Measurements from ENCODE around the gene CACNA1S. TPM values are rescaled to one million over a fixed set of nuclear protein-coding genes. Genes with fewer than 3 reads are reported as not detected.
A peak's percentile ranks its signal among the peaks of the same experiment; 100 is the strongest.

Gene CACNA1S
- total RNA-seq, 1 experiment from 2014 or later = 0.02 TPM

- DNase-seq (ENCODE audit: low spot score) (peak; percentile 77), ATAC-seq (peak; percentile 74)
- Mint-ChIP-seq H3K4me1 (peaks cover 10% of the 10 kb centered on the region), H3K27me3 (ENCODE audit: low read depth) (peaks cover 53% of the 10 kb centered on the region), H3K36me3 (no peaks in the 10 kb centered on the region), H3K27ac (no peak overlapping the region), H3K4me3 (no peak overlapping the region), H3K9me3 (no peaks in the 10 kb centered on the region)
- no peak for TF ChIP-seq PREB (CRISPR knock-in tag; IDR thresholded peaks at IDR 0.05; ENCODE audit: borderline replicate concordance)
- no peak for TF ChIP-seq GTF2I (CRISPR knock-in tag; conservative IDR thresholded peaks at IDR 0.05)
- peak; percentile 71 for TF ChIP-seq CTCF (IDR thresholded peaks at IDR 0.05)
- 0 out of 2 replicates have a peak, but pooled peaks have one; percentile 49 for TF ChIP-seq HMGXB4 (CRISPR knock-in tag; IDR thresholded peaks at IDR 0.05)
- TF ChIP-seq NFYB (CRISPR knock-in tag; conservative IDR thresholded peaks at IDR 0.05; ENCODE audit: low read depth) = no peak
- TF ChIP-seq MAX (CRISPR knock-in tag; IDR thresholded peaks at IDR 0.05) = no peak
- no peak for TF ChIP-seq NFATC4 (CRISPR knock-in tag; IDR thresholded peaks at IDR 0.05)
- no peak for TF ChIP-seq GABPB1 (CRISPR knock-in tag; IDR thresholded peaks at IDR 0.05)
- no peak for TF ChIP-seq ZNF138 (CRISPR knock-in tag; conservative IDR thresholded peaks at IDR 0.05)
- CTCF ChIA-PET = interaction anchor here (0.6 to 2.5 kb wide), 72 partner anchors 8 to 561 kb away, joined by 3 to 76 read pairs (median 6); partner anchors contain the start of genes ASCL5, KIF14, KIF21B and TMEM9
- POLR2A ChIA-PET = interaction anchor here (1.1 kb wide), 1 partner anchor 35 kb away, joined by 4 read pairs; the partner anchor contains the start of gene TMEM9
Observed at GRCh38 chr1:201119206-201120197, 7.3 kb upstream of the CACNA1S start.

- no peak for DNase-seq (ENCODE audit: low spot score)
- Mint-ChIP-seq H3K4me1 (peaks cover 13% of the 10 kb centered on the region), H3K4me3 (no peak overlapping the region), H3K27ac (no peak overlapping the region), H3K36me3 (no peaks in the 10 kb centered on the region), H3K9me3 (no peaks in the 10 kb centered on the region), H3K27me3 (ENCODE audit: low read depth) (peaks cover 65% of the 10 kb centered on the region)
- TF ChIP-seq GRHL2 (CRISPR knock-in tag; IDR thresholded peaks at IDR 0.05; ENCODE audit: insufficient replicate concordance, severe bottlenecking) = no peak
- no peak for TF ChIP-seq ZNF138 (CRISPR knock-in tag; conservative IDR thresholded peaks at IDR 0.05)
- POLR2A ChIA-PET = no interaction called here
- CTCF ChIA-PET = interaction anchor here (1.6 to 8.2 kb wide), 4 partner anchors 11 to 144 kb away, joined by 5 to 124 read pairs (median 20); partner anchors contain the start of genes ASCL5 and KIF21B
- no peak for ATAC-seq
Observed at GRCh38 chr1:201116091-201116490, 3.9 kb upstream of the CACNA1S start.

- no peak overlapping the region for H3K27ac Mint-ChIP-seq
- H3K4me3 Mint-ChIP-seq = no peak overlapping the region
- H3K4me1 Mint-ChIP-seq = peaks cover 13% of the 10 kb centered on the region
- CTCF ChIA-PET = interaction anchor here (1.0 to 8.2 kb wide), 7 partner anchors 12 to 227 kb away, joined by 3 to 124 read pairs (median 24); partner anchors contain the start of genes ASCL5 and KIF21B
- no peaks in the 10 kb centered on the region for H3K36me3 Mint-ChIP-seq
- POLR2A ChIA-PET = no interaction called here
- peaks cover 65% of the 10 kb centered on the region for H3K27me3 Mint-ChIP-seq (ENCODE audit: low read depth)
- H3K9me3 Mint-ChIP-seq = no peaks in the 10 kb centered on the region
- no peak for DNase-seq (ENCODE audit: low spot score)
- no peak for ATAC-seq
- TF ChIP-seq NR2C2 (CRISPR knock-in tag; IDR thresholded peaks at IDR 0.05) (no peak), OVOL2 (CRISPR knock-in tag; IDR thresholded peaks at IDR 0.05; ENCODE audit: borderline replicate concordance) (no peak), MYBL2 (CRISPR knock-in tag; IDR thresholded peaks at IDR 0.05) (no peak), ERG (CRISPR knock-in tag; IDR thresholded peaks at IDR 0.05) (no peak), IRF2 (CRISPR knock-in tag; IDR thresholded peaks at IDR 0.05; ENCODE audit: borderline replicate concordance, low read depth) (no peak), ZMAT4 (CRISPR knock-in tag; IDR thresholded peaks at IDR 0.05) (no peak), GTF2I (CRISPR knock-in tag; conservative IDR thresholded peaks at IDR 0.05) (no peak), ZSCAN18 (CRISPR knock-in tag; IDR thresholded peaks at IDR 0.05) (no peak), ZBTB43 (CRISPR knock-in tag; IDR thresholded peaks at IDR 0.05) (no peak)
Observed at GRCh38 chr1:201115390-201115937, 3.2 kb upstream of the CACNA1S start.

All from WTC11 (cell line).